Peyer's patch (tissue), 4 donors: Measurements from ENCODE around the gene MX1.

Source experiments
- CTCF ChIP-seq, 6 experiments: fragments of 450-650 bp in 4 of 6; fragments of 200-600 bp in 2 of 6; sonication (generic) in 1 of 6; IDR thresholded peaks; one replicate each; pipeline ENCODE4 v1.5.1; 2017 to 2019; ENCODE audit warnings: antibody characterized with exemption in 6 of 6, mild to moderate bottlenecking in 3 of 6, moderate library complexity in 1 of 6
- POLR2A ChIP-seq, 2 donors: fragments of 450-650 bp; IDR thresholded peaks; one replicate each; pipeline ENCODE4 v1.5.1; 2017; ENCODE audit warnings: antibody characterized with exemption in 2 of 2, mild to moderate bottlenecking in 2 of 2, moderate library complexity in 2 of 2

GRCh38 chr21:41405321-41405720 lies 20.7 kb upstream of the MX1 start:
- no peak for TF ChIP-seq CTCF (IDR thresholded peaks at IDR 0.05)
- TF ChIP-seq POLR2A (IDR thresholded peaks at IDR 0.05), result no peak
